HCEC 1CT (cell line): ENCODE results near the gene CALM3.
"Not testable (repeated sequence)": the region's sequence is repeated elsewhere in the genome, so short reads cannot be mapped to it uniquely, and the experiment has no call there.

ENCODE experiments used
- DNase-seq: peaks from one replicate; pipeline ENCODE4 v3.0.0-alpha.2; 2017

Gene CALM3

GRCh38 chr19:46601318-46602224, at the start of gene CALM3:
Gene CALM3, plus strand, starts transcription at chr19:46601330. Its CDS starts 105 bp downstream, at chr19:46601435.
- no peak for DNase-seq

DNA sequence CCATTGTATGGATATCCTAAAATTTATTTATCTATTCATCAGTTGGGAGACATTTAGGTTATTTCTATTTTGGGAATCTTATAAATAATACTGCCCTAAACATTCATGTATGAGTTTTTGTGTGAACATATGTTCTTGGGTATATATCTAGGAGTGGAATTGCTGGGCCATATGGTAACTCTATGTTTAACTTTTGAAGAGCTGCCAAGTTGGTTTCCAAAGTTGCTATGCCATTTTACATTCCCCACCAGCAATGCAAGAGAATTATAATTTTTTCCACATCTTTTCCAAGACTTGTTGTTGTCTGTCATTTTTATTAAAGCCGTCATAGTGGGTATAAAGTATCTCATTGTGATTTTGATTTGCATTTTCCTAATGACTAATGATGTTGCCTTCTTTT, 48.2 kb upstream of the CALM3 start:
- DNase-seq, result no peak

GRCh38 chr19:46554161-46554560, 47.0 kb upstream of the CALM3 start:
- DNase-seq, result no peak

- DNase-seq, result no peak
Observed at GRCh38 chr19:46555628-46556280, 45.4 kb upstream of the CALM3 start.

DNA sequence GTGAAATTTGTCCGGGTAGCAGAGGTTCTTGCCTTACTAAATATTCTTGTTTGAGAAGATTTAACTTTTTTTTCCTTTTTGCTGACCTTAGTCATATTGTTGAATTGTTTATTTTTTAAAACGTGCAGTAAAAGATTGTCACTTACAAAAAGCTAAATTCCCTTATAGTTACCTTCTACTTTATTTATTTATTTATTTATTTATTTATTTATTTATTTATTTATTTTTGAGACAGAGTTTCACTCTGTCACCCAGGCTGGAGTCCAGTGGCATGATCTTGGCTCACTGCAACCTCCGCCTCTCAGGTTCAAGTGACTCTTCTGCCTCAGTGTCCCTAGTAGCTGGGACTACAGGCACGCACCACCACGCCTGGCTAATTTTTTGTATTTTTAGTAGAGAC, 44.7 kb upstream of the CALM3 start:
- not testable (repeated sequence) for DNase-seq

- no peak for DNase-seq
Observed at GRCh38 chr19:46559203-46559602, 41.9 kb upstream of the CALM3 start.

GRCh38 chr19:46559675-46560074, 41.5 kb upstream of the CALM3 start:
- not testable (repeated sequence) for DNase-seq

DNA sequence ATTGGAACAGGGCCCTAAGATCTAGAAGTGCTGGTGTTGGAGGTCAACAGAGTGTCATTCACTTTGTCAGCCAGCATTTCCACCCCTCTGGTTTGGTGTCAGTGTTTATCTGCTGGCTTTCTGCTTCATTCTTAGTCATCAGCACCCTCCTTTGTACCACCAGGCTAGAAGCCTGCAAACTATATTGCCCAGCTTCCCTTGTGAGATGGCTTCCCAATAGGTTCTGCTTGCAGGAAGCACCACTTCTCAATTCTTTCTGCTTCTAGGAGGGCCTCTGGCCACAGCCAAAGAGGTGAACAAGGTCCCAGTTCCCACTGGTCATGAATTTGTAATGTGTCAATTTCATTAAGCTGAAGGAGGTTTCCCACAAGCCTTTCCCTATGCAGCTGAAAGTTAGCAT, 36.4 kb upstream of the CALM3 start:
- DNase-seq, result no peak

DNA sequence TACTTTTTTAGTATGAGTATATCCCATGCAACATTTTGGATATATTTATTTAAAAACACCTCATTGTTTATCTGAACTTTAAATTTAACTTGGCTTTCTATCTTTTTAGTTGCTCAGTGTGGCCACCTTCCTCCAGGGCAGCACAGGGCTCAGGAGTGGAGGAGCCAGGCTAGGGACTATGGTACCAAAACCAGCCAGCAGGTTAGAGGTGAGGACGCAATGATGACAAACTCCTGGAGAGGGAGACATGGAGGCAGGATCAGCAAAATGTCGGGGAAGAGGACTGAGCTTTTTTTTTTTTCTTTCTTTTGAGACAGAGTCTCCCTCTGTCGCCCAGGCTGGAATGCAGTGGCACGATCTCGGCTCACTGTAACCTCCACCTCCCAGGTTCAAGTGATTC, 29.6 kb upstream of the CALM3 start:
- DNase-seq, result no peak

GRCh38 chr19:46573679-46574498, 27.2 kb upstream of the CALM3 start:
- DNase-seq, result no peak

GRCh38 chr19:46574533-46574932, 26.6 kb upstream of the CALM3 start:
- no peak for DNase-seq

DNA sequence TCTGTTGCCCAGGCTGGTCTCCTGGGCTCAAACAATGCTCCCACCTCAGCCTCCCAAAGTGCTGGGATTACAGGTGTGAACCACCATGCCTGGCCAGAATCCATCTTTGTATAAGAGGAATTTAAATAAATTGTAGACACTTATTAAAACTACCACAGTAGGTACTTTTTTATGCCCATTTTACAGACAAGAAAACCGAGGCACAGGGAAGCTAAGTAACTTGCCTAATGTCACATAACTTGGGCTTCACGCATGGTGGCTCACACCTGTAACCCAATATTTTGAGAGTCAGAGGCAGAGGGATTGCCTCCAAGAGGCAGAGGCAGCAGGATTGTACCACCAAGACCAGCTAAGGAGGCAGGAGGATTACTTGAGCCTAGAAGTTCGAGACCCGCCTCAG, 22.7 kb upstream of the CALM3 start:
- no peak for DNase-seq

DNA sequence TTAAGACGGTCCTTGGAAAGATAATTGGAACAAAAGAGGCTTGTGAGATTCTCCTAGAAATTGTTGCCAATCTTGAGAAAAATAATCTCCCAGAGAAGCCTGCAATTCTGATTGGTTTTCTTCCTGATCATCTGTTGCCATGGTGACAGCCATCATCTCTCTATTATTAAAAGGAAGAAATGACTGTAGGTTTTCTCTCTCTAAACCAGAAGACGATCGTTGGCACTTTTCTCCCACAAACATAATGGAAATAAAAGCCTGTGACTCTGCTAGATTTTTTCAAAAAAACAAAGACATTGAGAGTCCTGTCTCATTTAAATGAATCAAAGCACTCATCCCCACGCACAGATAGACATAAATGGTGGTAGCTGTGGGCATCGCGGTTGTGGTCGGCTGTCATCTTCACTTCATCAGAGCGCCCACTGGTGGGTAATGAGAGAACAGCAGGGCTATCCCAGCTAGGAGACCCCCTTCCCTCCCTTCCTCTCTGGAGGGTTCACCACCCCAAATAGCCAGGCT, 21.7 kb upstream of the CALM3 start:
- DNase-seq, result no peak

GRCh38 chr19:46580247-46580646, 20.9 kb upstream of the CALM3 start:
- DNase-seq, result no peak

GRCh38 chr19:46585539-46585938, 15.6 kb upstream of the CALM3 start:
- no peak for DNase-seq

DNA sequence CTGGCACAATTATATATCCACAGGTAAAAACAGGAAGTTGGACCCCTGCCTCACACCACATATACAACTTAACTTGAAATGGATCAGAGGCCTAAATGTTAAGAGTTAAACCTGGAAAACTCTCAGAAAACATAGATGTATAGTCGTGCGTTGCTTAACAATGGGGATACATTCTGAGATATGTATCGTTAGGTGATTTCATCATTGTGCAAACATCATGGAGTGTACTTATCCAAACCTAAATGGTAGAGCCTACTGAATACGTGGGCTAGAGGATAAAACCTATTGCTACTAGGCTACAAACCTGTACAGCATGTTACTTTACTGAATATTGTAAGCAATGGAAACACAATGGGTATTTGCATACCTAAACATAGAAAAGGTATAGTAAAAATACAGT, 14.8 kb upstream of the CALM3 start:
- no peak for DNase-seq

DNA sequence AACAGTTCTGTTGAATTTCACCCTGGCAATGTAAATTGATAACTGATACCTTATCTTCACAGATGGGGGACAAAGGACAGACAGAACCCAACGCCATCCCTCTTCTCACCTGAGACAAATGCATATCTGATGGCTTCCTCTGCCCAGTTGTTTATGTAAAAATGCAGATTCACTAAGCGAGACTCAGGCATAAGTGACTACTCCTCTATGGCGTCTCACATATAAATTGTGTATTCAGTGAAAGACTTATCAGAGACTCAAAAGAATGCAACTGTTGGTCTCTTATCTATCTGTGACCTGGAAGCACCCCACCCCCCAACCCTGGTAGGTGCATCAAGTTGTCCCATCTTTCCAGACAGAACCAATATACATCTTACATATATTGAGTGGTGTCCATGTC, 13.3 kb upstream of the CALM3 start:
- no peak for DNase-seq

DNA sequence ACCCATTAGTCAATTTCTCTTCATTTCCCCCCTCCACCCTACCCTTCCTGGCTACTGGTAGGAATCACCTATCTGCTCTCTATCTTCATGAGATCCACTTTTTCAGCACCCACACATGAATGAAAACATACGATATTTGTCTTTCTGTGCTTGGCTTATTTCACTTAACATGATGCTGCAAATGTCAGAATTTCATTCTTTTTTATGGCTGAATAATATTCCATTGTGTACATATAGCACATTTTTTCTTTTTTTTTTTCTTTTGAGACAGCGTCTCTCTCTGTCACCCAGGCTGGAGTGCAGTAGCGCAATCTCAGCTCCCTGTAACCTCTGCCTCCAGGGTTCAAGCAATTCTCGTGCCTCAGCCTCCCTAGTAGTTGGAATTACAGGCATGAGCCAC, 9.9 kb upstream of the CALM3 start:
- DNase-seq, result no peak

- DNase-seq, result no peak
Observed at GRCh38 chr19:46591870-46592269, 9.3 kb upstream of the CALM3 start.

GRCh38 chr19:46596008-46596407, 5.1 kb upstream of the CALM3 start:
- DNase-seq, result no peak

DNA sequence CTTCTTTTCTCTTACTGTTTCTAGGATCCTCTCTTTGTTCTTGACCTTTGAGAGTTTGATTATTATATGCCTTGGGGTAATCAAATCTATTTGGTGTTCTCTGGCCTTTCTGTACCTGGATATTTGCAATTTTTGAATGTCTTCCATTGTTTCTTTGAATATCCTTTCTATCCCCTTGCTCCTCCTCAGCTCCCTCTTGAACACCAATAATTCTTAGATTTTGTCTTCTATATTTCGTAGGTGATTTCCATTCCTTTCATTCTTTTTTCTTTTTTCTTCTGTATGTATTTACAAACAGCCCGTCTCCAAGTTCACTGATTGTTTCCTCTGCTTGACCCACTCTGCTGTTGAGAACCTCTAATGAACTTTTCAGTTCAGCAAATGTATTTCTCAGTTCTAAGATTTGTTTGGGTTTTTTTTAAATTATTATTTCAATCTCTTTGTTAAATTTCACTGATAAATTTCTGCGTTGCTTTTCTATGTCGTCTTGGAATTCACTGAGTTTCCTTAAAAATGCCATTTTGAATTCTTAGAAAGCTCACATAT, 2.7 kb upstream of the CALM3 start:
- DNase-seq, result no peak

GRCh38 chr19:46599716-46600373, 1.3 kb upstream of the CALM3 start:
- no peak for DNase-seq
